ENCODE data around the gene ZC3H18.

ZC3H18 gene

GRCh38 chr16:88655733-88656281, 85.6 kb downstream of the ZC3H18 start:
- no peak overlapping the region for H3K4me3 ChIP-seq (ENCODE audit: low read depth, low read length)
- TF ChIP-seq, protein P1, sequence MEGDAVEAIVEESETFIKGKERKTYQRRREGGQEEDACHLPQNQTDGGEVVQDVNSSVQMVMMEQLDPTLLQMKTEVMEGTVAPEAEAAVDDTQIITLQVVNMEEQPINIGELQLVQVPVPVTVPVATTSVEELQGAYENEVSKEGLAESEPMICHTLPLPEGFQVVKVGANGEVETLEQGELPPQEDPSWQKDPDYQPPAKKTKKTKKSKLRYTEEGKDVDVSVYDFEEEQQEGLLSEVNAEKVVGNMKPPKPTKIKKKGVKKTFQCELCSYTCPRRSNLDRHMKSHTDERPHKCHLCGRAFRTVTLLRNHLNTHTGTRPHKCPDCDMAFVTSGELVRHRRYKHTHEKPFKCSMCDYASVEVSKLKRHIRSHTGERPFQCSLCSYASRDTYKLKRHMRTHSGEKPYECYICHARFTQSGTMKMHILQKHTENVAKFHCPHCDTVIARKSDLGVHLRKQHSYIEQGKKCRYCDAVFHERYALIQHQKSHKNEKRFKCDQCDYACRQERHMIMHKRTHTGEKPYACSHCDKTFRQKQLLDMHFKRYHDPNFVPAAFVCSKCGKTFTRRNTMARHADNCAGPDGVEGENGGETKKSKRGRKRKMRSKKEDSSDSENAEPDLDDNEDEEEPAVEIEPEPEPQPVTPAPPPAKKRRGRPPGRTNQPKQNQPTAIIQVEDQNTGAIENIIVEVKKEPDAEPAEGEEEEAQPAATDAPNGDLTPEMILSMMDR (IDR thresholded peaks at IDR 0.05; ENCODE audit: borderline replicate concordance, insufficient read depth, low read depth, low read length): 0 out of 2 replicates have a peak, but pooled peaks have one; percentile 7

GRCh38 chr16:88656291-88656980, 86.2 kb downstream of the ZC3H18 start:
- H3K4me3 ChIP-seq (ENCODE audit: low read depth, low read length): no peak overlapping the region
- TF ChIP-seq, protein P1 (IDR thresholded peaks at IDR 0.05; ENCODE audit: borderline replicate concordance, insufficient read depth, low read depth, low read length): no peak

DNA sequence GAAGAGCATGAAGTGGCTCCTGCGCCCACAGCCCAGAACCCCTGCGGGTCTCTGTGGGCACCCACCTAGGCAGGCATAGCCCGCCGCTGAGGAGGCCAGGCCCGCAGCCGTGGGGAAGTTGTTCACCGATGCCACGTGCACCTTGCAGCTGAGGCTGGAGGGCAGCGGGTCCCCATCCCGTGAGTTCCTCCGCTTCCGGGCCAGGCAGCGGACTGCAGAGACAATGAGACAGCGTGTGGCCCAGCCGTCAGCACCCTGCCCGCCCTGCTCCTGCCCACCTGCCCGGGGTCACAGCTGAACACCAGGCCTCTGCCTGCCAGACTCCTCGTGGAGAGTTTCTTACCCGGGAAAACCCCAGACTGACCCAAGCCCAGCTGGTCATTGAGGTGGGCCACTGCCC, 87.2 kb downstream of the ZC3H18 start:
- TF ChIP-seq, protein P1 (IDR thresholded peaks at IDR 0.05; ENCODE audit: borderline replicate concordance, insufficient read depth, low read depth, low read length): no peak
- no peak overlapping the region for H3K4me3 ChIP-seq (ENCODE audit: low read depth, low read length)

- no peak overlapping the region for H3K4me3 ChIP-seq (ENCODE audit: low read depth, low read length)
- TF ChIP-seq, protein P1 (IDR thresholded peaks at IDR 0.05; ENCODE audit: borderline replicate concordance, insufficient read depth, low read depth, low read length): no peak
Measured at GRCh38 chr16:88658714-88659113, 88.5 kb downstream of the ZC3H18 start.

DNA sequence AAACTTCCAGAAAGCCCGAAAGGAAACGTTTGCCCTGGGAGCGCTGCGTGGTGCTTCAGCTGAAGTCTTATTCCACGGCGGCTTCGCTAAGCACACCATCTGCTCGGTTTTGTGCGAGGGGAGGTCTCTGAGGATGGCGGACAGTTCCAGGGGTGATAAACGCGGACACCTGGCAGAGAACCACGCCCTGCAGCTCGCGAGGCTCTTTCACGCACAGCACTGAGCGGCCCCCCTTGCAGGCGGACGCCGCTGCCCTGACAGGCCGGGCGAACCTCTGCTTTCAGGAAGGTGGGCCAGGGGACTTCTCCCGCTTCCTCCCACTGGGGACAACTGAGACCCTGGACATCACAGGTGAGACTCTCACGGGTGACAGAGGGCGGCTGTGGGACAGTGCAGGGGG, 89.0 kb downstream of the ZC3H18 start:
- no peak overlapping the region for H3K4me3 ChIP-seq (ENCODE audit: low read depth, low read length)
- TF ChIP-seq, protein P1 (IDR thresholded peaks at IDR 0.05; ENCODE audit: borderline replicate concordance, insufficient read depth, low read depth, low read length): no peak

DNA sequence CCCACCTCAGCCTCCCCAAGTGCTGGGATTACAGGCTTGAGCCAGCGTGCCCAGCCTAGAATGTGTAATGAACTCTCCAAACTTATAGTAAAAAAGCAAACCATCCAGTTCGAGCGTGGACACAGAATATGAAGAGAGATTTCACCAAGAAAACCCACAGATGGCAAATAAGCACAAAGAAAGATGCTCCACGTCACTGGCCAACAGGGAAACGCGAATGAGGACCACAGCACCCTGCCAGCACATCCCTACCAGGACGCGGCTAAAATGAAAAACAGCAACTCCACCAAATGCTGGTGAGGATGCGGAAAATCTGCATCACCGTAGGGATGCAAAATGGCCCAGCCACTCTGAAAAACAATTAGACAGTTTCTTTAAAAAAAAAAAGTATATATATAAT, 91.3 kb downstream of the ZC3H18 start:
- TF ChIP-seq, protein P1 (IDR thresholded peaks at IDR 0.05; ENCODE audit: borderline replicate concordance, insufficient read depth, low read depth, low read length): no peak
- no peak overlapping the region for H3K4me3 ChIP-seq (ENCODE audit: low read depth, low read length)

DNA sequence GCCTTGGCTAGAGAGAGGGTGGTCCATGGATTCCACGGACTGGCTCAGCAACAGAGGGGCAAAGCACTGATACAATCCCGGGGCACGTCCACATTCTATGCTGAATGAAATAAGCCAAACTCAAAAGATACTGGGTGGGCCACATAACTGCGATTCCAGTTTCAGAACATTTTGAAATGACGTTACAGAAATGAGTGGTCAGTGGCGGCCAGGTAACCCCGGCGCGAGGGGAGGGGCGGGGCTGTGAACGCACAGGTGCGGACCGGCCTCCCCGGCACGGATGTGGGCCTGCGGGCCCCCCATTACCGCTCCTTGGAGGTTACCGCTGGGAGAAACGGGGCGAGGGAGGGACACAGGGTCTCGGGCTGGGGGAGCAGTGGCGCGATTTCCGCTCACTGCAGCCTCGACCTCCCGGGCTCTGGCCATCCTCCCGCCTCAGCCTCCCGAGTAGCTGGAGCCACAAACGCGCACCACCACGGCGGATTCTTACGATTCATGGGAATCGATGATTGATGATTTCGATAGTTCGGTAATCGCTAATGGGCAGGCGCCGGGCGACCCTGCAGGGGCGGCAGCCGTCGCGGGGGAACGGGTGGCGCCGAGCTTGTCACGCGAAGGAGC, 92.1 kb downstream of the ZC3H18 start:
- peak overlapping the region; percentile 96 for H3K4me3 ChIP-seq (ENCODE audit: low read depth, low read length)
- TF ChIP-seq, protein P1 (IDR thresholded peaks at IDR 0.05; ENCODE audit: borderline replicate concordance, insufficient read depth, low read depth, low read length): no peak
